NK-92 treated with Interleukin-12 subunit alpha and Interleukin-12 subunit beta, amount 100 ng/mL, for 24 hours (cell line): ENCODE results near the gene CERS5.
"Not testable (repeated sequence)": the region's sequence is repeated elsewhere in the genome, so short reads cannot be mapped to it uniquely, and the experiment has no call there.

ENCODE experiments used
- DNase-seq: peaks from one replicate; lab custom pipeline; 2025; lab: John Stamatoyannopoulos, UW

CERS5 gene

GRCh38 chr12:50186681-50187080, 19.5 kb upstream of the CERS5 start:
- DNase-seq: no peak

- no peak for DNase-seq
These were observed 18.9 kb upstream of the CERS5 start for GRCh38 chr12:50185970-50186663.

- no peak for DNase-seq
These were observed 18.2 kb upstream of the CERS5 start for GRCh38 chr12:50185301-50185895.

GRCh38 chr12:50184261-50184660, 17.1 kb upstream of the CERS5 start:
- no peak for DNase-seq

GRCh38 chr12:50182461-50182860, 15.3 kb upstream of the CERS5 start:
- no peak for DNase-seq

GRCh38 chr12:50181691-50182090, 14.5 kb upstream of the CERS5 start:
- DNase-seq: no peak

GRCh38 chr12:50175716-50176026, 8.5 kb upstream of the CERS5 start:
- DNase-seq: no peak

- no peak for DNase-seq
These were observed 8.0 kb upstream of the CERS5 start for GRCh38 chr12:50174971-50175715.

GRCh38 chr12:50166799-50167048, 445 bp downstream of the CERS5 start:
- no peak for DNase-seq

GRCh38 chr12:50164963-50165362, 2.2 kb downstream of the CERS5 start:
- no peak for DNase-seq

GRCh38 chr12:50162230-50162629, 4.9 kb downstream of the CERS5 start:
- no peak for DNase-seq

- no peak for DNase-seq
These were observed 6.5 kb downstream of the CERS5 start for GRCh38 chr12:50160643-50161042.

GRCh38 chr12:50157259-50157658, 9.9 kb downstream of the CERS5 start:
- DNase-seq: no peak

GRCh38 chr12:50156641-50157040, 10.5 kb downstream of the CERS5 start:
- DNase-seq: no peak

GRCh38 chr12:50154947-50155346, 12.2 kb downstream of the CERS5 start:
- DNase-seq: not testable (repeated sequence)

GRCh38 chr12:50151047-50151687, 16.0 kb downstream of the CERS5 start:
- no peak for DNase-seq

GRCh38 chr12:50149311-50149710, 17.9 kb downstream of the CERS5 start:
- DNase-seq: no peak

GRCh38 chr12:50148011-50148410, 19.2 kb downstream of the CERS5 start:
- DNase-seq: not testable (repeated sequence)

- no peak for DNase-seq
These were observed 19.9 kb downstream of the CERS5 start for GRCh38 chr12:50147281-50147680.

GRCh38 chr12:50145439-50145838, 21.7 kb downstream of the CERS5 start:
- DNase-seq: no peak

- DNase-seq: no peak
These were observed 24.2 kb downstream of the CERS5 start for GRCh38 chr12:50142993-50143392.

GRCh38 chr12:50132505-50133135, 34.5 kb downstream of the CERS5 start:
- no peak for DNase-seq

- no peak for DNase-seq
These were observed 37.9 kb downstream of the CERS5 start for GRCh38 chr12:50129290-50129689.
